K562 (cell line): Measurements from ENCODE around the gene DOP1B.

ENCODE experiments used
- ARID1B ChIP-seq: fragments of 450-650 bp; IDR thresholded peaks from 2 replicates; pipeline ENCODE4 v1.6.1; 2016; ENCODE audit warnings: antibody characterized with exemption, mild to moderate bottlenecking, inconsistent platforms
- ARNT ChIP-seq, 2 experiments: fragments of 450-650 bp; IDR thresholded peaks; 2 replicates each; pipeline ENCODE4 v1.6.1; 2016; ENCODE audit warnings: mild to moderate bottlenecking in 1 of 2
- BMI1 ChIP-seq: fragments of 150-350 bp; IDR thresholded peaks from 2 replicates; pipeline ENCODE4 v1.6.1; 2014; ENCODE audit warnings: low read length
- CBX5 ChIP-seq: IDR thresholded peaks from 2 replicates; pipeline ENCODE4 v1.6.1; 2014; ENCODE audit warnings: low read depth, borderline replicate concordance
- CTCF ChIP-seq, 3 experiments: IDR thresholded peaks in 2 of 3; conservative IDR thresholded peaks in 1 of 3; 2 replicates each; pipeline ENCODE4 v1.5.1; 2011 to 2012; ENCODE audit warnings: low read length in 3 of 3, mild to moderate bottlenecking in 3 of 3, control low read depth in 2 of 3, improper control_type of control experiment in 1 of 3, inconsistent platforms in 1 of 3, low read depth in 1 of 3, mixed read lengths in 1 of 3, moderate library complexity in 1 of 3; ENCODE audit not compliant: insufficient read depth in 2 of 3
- FOS ChIP-seq: IDR thresholded peaks from 3 replicates; pipeline ENCODE4 v1.6.1; 2011; ENCODE audit not compliant: insufficient read length; ENCODE audit errors: extremely low read depth
- FOXA3 ChIP-seq, 2 experiments: fragments of 450-650 bp in 1 of 2; sonication (generic) in 1 of 2; formaldehyde crosslinking; IDR thresholded peaks in 1 of 2; conservative IDR thresholded peaks in 1 of 2; 2 replicates each; pipeline versions ENCODE4 v1.4.0 to v1.8.0; 2020 to 2022; ENCODE audit warnings: mild to moderate bottlenecking in 2 of 2, missing genetic modification reagents in 1 of 2
- HMBOX1 ChIP-seq: sonication (generic); IDR thresholded peaks from 2 replicates; pipeline ENCODE4 v1.6.1; 2016
- MAX ChIP-seq: sonication (generic); formaldehyde crosslinking; IDR thresholded peaks from 2 replicates; pipeline ENCODE4 v1.9.0; 2022; ENCODE audit warnings: mild to moderate bottlenecking, missing genetic modification reagents
- SREBF1 ChIP-seq: fragments of 150-350 bp; IDR thresholded peaks from 2 replicates; pipeline ENCODE4 v1.6.1; 2014; ENCODE audit warnings: antibody characterized with exemption, low read depth, low read length, borderline replicate concordance
- TAF1 ChIP-seq: IDR thresholded peaks from 2 replicates; pipeline ENCODE4 v1.6.1; 2011; ENCODE audit warnings: mild to moderate bottlenecking, low read length, moderate library complexity; ENCODE audit not compliant: insufficient read depth, control insufficient read depth, severe bottlenecking; ENCODE audit errors: extremely low read depth
- ZNF121 ChIP-seq: sonication (generic); formaldehyde crosslinking; conservative IDR thresholded peaks from 2 replicates; pipeline ENCODE4 v1.8.0; 2022; ENCODE audit warnings: missing genetic modification reagents

- TF ChIP-seq CBX5 (no peak), BMI1 (no peak), ARNT (IDR thresholded peaks at IDR 0.05) (no peak), CTCF (IDR thresholded peaks at IDR 0.05 in 2 of 3, conservative IDR thresholded peaks at IDR 0.05 in 1 of 3; ENCODE audit: insufficient read depth in 2 of 3, low read depth in 1 of 3, low read length in 3 of 3) (no peak), ZNF121 (no peak), HMBOX1 (no peak), ARID1B (no peak), MAX (CRISPR knock-in tag) (no peak), FOS (no peak), FOXA3 (CRISPR knock-in tag; conservative IDR thresholded peaks at IDR 0.05 in 1 of 2, IDR thresholded peaks at IDR 0.05 in 1 of 2) (no peak), SREBF1 (no peak), TAF1 (no peak)
Observed at GRCh38 chr21:36126208-36126565, 30.4 kb upstream of the DOP1B start.
